HepG2 (cell line): Measurements from ENCODE around the gene MYD88. TPM values are rescaled to one million over a fixed set of nuclear protein-coding genes. Genes with fewer than 3 reads are reported as not detected.
A peak's percentile ranks its signal among the peaks of the same experiment; 100 is the strongest.

Experiments
- ATM ChIP-seq: fragments of 450-650 bp; IDR thresholded peaks from 2 replicates; pipeline ENCODE4 v1.7.1; 2017; ENCODE audit warnings: mild to moderate bottlenecking, borderline replicate concordance
- CC2D1A ChIP-seq: sonication (generic); formaldehyde crosslinking; IDR thresholded peaks from 2 replicates; pipeline ENCODE4 v1.8.1; 2023; ENCODE audit warnings: mild to moderate bottlenecking, missing genetic modification reagents
- CREB1 ChIP-seq, 2 experiments: fragments of 450-650 bp in 1 of 2; IDR thresholded peaks; 2 replicates each; pipeline ENCODE4 v1.6.1; 2016 to 2017; ENCODE audit warnings: control low read depth in 1 of 2, mild to moderate bottlenecking in 1 of 2, missing compliant biosample characterization in 1 of 2, missing genetic modification characterization in 1 of 2
- ELF1 ChIP-seq: sonication (generic); formaldehyde crosslinking; IDR thresholded peaks from 2 replicates; pipeline ENCODE4 v1.4.0; 2020; ENCODE audit warnings: missing genetic modification reagents
- HDAC6 ChIP-seq: fragments of 200-600 bp; sonication (generic); IDR thresholded peaks from 2 replicates; pipeline ENCODE4 v1.7.0; 2017; ENCODE audit warnings: mild to moderate bottlenecking, antibody characterized with exemption, low read length, low read depth
- HMGA1 ChIP-seq: sonication (generic); formaldehyde crosslinking; conservative IDR thresholded peaks from 2 replicates; pipeline ENCODE4 v1.4.0; 2020; ENCODE audit warnings: missing genetic modification reagents
- HOXA9 ChIP-seq: sonication (generic); formaldehyde crosslinking; IDR thresholded peaks from 2 replicates; pipeline ENCODE4 v1.8.1; 2022; ENCODE audit warnings: missing genetic modification reagents, mild to moderate bottlenecking, moderate library complexity, borderline replicate concordance
- KAT8 ChIP-seq: IDR thresholded peaks from 2 replicates; pipeline ENCODE4 v1.6.1; 2016; ENCODE audit warnings: missing genetic modification reagents, missing compliant biosample characterization
- MED13 ChIP-seq: sonication (generic); formaldehyde crosslinking; IDR thresholded peaks from 2 replicates; pipeline ENCODE4 v1.5.0; 2020; ENCODE audit warnings: missing genetic modification reagents
- NFIB ChIP-seq: sonication (generic); formaldehyde crosslinking; IDR thresholded peaks from 2 replicates; pipeline ENCODE4 v1.9.0; 2021; ENCODE audit warnings: missing genetic modification reagents, mild to moderate bottlenecking, borderline replicate concordance
- SMC3 ChIP-seq: IDR thresholded peaks from 2 replicates; pipeline ENCODE4 v1.6.1; 2011; ENCODE audit warnings: low read length, improper control_type of control experiment
- SOX6 ChIP-seq, 2 experiments: fragments of 450-650 bp in 1 of 2; sonication (generic) in 1 of 2; formaldehyde crosslinking in 1 of 2; IDR thresholded peaks; 2 replicates each; pipeline versions ENCODE4 v1.4.0 to v1.6.1; 2017 to 2020; ENCODE audit warnings: antibody characterized with exemption in 1 of 2, mild to moderate bottlenecking in 1 of 2, missing genetic modification reagents in 1 of 2
- TCF12 ChIP-seq, 2 experiments: fragments of 450-650 bp in 1 of 2; sonication (generic) in 1 of 2; formaldehyde crosslinking in 1 of 2; IDR thresholded peaks; 2 replicates each; pipeline versions ENCODE4 v1.6.1 to v1.8.0; 2017 to 2022; ENCODE audit warnings: antibody characterized with exemption in 1 of 2, mild to moderate bottlenecking in 1 of 2, missing genetic modification reagents in 1 of 2, moderate library complexity in 1 of 2
- TCF7 ChIP-seq: sonication (generic); IDR thresholded peaks from 2 replicates; pipeline ENCODE4 v1.6.1; 2016; ENCODE audit warnings: antibody characterized with exemption, low read depth
- TEF ChIP-seq: sonication (generic); formaldehyde crosslinking; IDR thresholded peaks from 2 replicates; pipeline ENCODE4 v1.5.0; 2020; ENCODE audit warnings: missing genetic modification reagents
- ZBTB1 ChIP-seq: sonication (generic); formaldehyde crosslinking; IDR thresholded peaks from 2 replicates; pipeline ENCODE4 v1.4.0; 2020; ENCODE audit warnings: missing genetic modification reagents, borderline replicate concordance
- ZBTB2 ChIP-seq: sonication (generic); formaldehyde crosslinking; IDR thresholded peaks from 2 replicates; pipeline ENCODE4 v1.8.0; 2022; ENCODE audit warnings: low read depth, missing genetic modification reagents
- ZBTB3 ChIP-seq: sonication (generic); formaldehyde crosslinking; IDR thresholded peaks from 2 replicates; pipeline ENCODE4 v1.4.0; 2020; ENCODE audit warnings: low read depth, mild to moderate bottlenecking, moderate library complexity, missing genetic modification reagents, borderline replicate concordance
- ZNF776 ChIP-seq: sonication (generic); formaldehyde crosslinking; IDR thresholded peaks from 2 replicates; pipeline ENCODE4 v1.4.0; 2020; ENCODE audit warnings: mild to moderate bottlenecking, missing genetic modification reagents
- polyA plus RNA-seq, 8 experiments: library from polyadenylated mRNA; depleted of rRNA in 3 of 8; stranded (reverse) in 7 of 8; unstranded in 1 of 8; fragments of >200 nt; fragmentation: Illumina TruSeq in 4 of 8; extraction: Trizol in 4 of 8; gene quantifications; 2 replicates each; pipeline versions ENCODE4 v1.2.1 to v1.2.3, GENCODE V29; 2011 to 2016; ENCODE audit warnings: low read depth in 4 of 8, missing spikeins in 1 of 8, mixed read lengths in 1 of 8; ENCODE audit not compliant: insufficient read depth in 1 of 8
- total RNA-seq, 5 experiments: library from RNA; depleted of rRNA; stranded (reverse); fragments of >200 nt; fragmentation: Illumina TruSeq; extraction: Trizol; gene quantifications; 2 replicates each; pipeline ENCODE4 v1.2.3, GENCODE V29; 2016; ENCODE audit warnings: low read depth in 1 of 5

MYD88 gene
- total and polyA plus RNA-seq, 2 of the 13 experiments (the other 11 are each of a cell fraction or from before 2014, with no cell fraction given), result 7.6 to 32.7 TPM

DNA sequence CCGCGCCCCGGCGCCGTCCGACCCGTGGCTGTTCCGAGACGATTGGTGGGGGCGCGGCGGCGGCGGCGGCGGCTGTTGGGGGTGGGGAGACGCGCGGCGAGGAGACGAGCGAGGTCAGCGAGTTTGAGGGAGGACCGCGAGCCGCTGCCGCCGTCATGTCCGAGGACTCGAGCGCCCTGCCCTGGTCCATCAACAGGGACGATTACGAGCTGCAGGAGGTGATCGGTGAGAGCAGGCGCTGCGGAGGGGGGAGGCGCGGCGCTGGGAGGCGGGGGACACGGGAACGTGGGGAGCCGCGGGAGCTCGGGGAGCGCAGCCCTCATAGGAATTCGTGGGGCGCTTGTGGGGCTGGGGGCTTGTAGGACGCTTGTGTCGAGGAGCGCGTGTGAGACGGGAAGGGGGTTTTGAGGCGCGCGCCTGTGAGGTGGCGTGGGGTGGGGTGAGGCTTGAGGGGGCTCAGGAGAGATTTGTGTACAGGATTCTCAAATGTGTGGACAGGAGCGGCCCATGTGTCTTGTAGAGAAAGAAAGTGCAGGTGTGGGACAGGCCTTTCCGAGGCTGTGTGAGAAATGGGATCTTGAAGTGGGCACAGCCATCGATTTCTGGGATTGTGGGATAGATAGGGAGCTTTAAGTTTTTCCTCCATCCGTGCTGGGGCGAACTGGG is 27.4 kb downstream of the MYD88 start (continued):
- TF ChIP-seq ZBTB2 (CRISPR knock-in tag) (peak; percentile 66; the same call in 1 of the 2 replicates), TCF12 (IDR thresholded peaks at IDR 0.05) (no peak), TCF12 (CRISPR knock-in tag; IDR thresholded peaks at IDR 0.05) (no peak), CREB1 (IDR thresholded peaks at IDR 0.05) (no peak), CREB1 (CRISPR knock-in tag; IDR thresholded peaks at IDR 0.05) (no peak), MED13 (CRISPR knock-in tag) (no peak), ZNF776 (peak; percentile 78; the same call in 1 of the 2 replicates), ZBTB3 (CRISPR knock-in tag) (no peak), CC2D1A (CRISPR knock-in tag) (no peak), ELF1 (CRISPR knock-in tag) (no peak), ZBTB1 (no peak), HOXA9 (CRISPR knock-in tag) (0 out of 2 replicates have a peak, but pooled peaks have one; percentile 79), TEF (CRISPR knock-in tag) (no peak), ATM (no peak), HMGA1 (CRISPR knock-in tag) (no peak), TCF7 (no peak), SMC3 (no peak), NFIB (CRISPR knock-in tag) (no peak), HDAC6 (no peak), SOX6 (IDR thresholded peaks at IDR 0.05) (no peak), SOX6 (CRISPR knock-in tag; IDR thresholded peaks at IDR 0.05) (no peak), KAT8 (no peak)
